Naive thymus-derived CD4-positive, alpha-beta T cell (primary cell): Measurements from ENCODE around the gene AMPD3. TPM values are rescaled to one million over a fixed set of nuclear protein-coding genes. Genes with fewer than 3 reads are reported as not detected.
"Not testable (repeated sequence)": the region's sequence is repeated elsewhere in the genome, so short reads cannot be mapped to it uniquely, and the experiment has no call there.

Source experiments
- ATAC-seq: fragments of 150-1000 bp; cut with Tn5 transposase; 2 replicates; pipeline ENCODE4 v1.10.0; 2021; ENCODE audit warnings: mild to moderate bottlenecking, moderate library complexity
- CTCF ChIA-PET: fragments of 350-600 bp; sonication (Branson Sonifier 250); formaldehyde crosslinking; loops from one replicate; lab custom pipeline; 2021; ENCODE audit warnings: antibody characterized with exemption; lab: Charles Lee
- POLR2A ChIA-PET: fragments of 350-600 bp; sonication (Branson Sonifier 250); formaldehyde crosslinking; loops from one replicate; lab custom pipeline; 2021; ENCODE audit warnings: antibody characterized with exemption, inconsistent platforms; lab: Charles Lee
- DNase-seq, 9 donors: peaks; one replicate each; pipeline versions ENCODE4 v3.0.0 to v3.0.0-alpha.2; 2020 to 2022; ENCODE audit warnings: mixed read lengths in 1 of 9
- H3K27ac ChIP-seq: one replicate; pipeline ENCODE4 v1.7.0; 2013; ENCODE audit warnings: mild to moderate bottlenecking, low read depth, low read length, moderate library complexity
- H3K27me3 ChIP-seq, 2 donors: one replicate each; pipeline ENCODE4 v1.7.0; 2013; ENCODE audit warnings: low read length in 2 of 2, mild to moderate bottlenecking in 2 of 2, moderate library complexity in 2 of 2; ENCODE audit not compliant: control insufficient read depth in 2 of 2, insufficient read depth in 2 of 2
- H3K36me3 ChIP-seq, 3 experiments: 1 replicate in 2 of 3; 2 replicates in 1 of 3; pipeline ENCODE4 v1.7.0; 2013; ENCODE audit warnings: low read length in 3 of 3, mild to moderate bottlenecking in 3 of 3, moderate library complexity in 1 of 3; ENCODE audit not compliant: insufficient read depth in 3 of 3, control insufficient read depth in 2 of 3
- H3K4me1 ChIP-seq, 2 donors: one replicate each; pipeline ENCODE4 v1.7.0; 2013; ENCODE audit warnings: low read length in 2 of 2, mild to moderate bottlenecking in 2 of 2, moderate library complexity in 1 of 2; ENCODE audit not compliant: control insufficient read depth in 2 of 2, insufficient read depth in 2 of 2
- H3K4me3 ChIP-seq: 2 replicates; pipeline ENCODE4 v1.7.0; 2013; ENCODE audit warnings: mild to moderate bottlenecking, low read length
- H3K9me3 ChIP-seq, 3 experiments: 1 replicate in 2 of 3; 2 replicates in 1 of 3; pipeline ENCODE4 v1.7.0; 2013; ENCODE audit warnings: low read length in 3 of 3; ENCODE audit not compliant: control insufficient read depth in 2 of 3
- H3K27ac Mint-ChIP-seq, 9 donors: one replicate each; pipeline ENCODE4 v1.8.0; 2020 to 2022; ENCODE audit warnings: mixed read lengths in 9 of 9, mild to moderate bottlenecking in 8 of 9, moderate library complexity in 5 of 9, inconsistent platforms in 2 of 9
- H3K27me3 Mint-ChIP-seq, 5 donors: one replicate each; pipeline ENCODE4 v1.8.0; 2021 to 2022; ENCODE audit warnings: mixed read lengths in 5 of 5, mild to moderate bottlenecking in 1 of 5
- H3K36me3 Mint-ChIP-seq, 5 donors: one replicate each; pipeline ENCODE4 v1.8.0; 2020 to 2022; ENCODE audit warnings: mixed read lengths in 5 of 5, mild to moderate bottlenecking in 3 of 5, inconsistent platforms in 1 of 5
- H3K4me1 Mint-ChIP-seq, 7 donors: one replicate each; pipeline ENCODE4 v1.8.0; 2020 to 2022; ENCODE audit warnings: mixed read lengths in 7 of 7, mild to moderate bottlenecking in 3 of 7, inconsistent platforms in 1 of 7
- H3K4me3 Mint-ChIP-seq, 10 donors: one replicate each; pipeline ENCODE4 v1.8.0; 2020 to 2022; ENCODE audit warnings: mild to moderate bottlenecking in 10 of 10, mixed read lengths in 10 of 10, moderate library complexity in 6 of 10, inconsistent platforms in 2 of 10
- H3K9me3 Mint-ChIP-seq, 11 donors: one replicate each; pipeline ENCODE4 v1.8.0; 2020 to 2022; ENCODE audit warnings: mixed read lengths in 11 of 11, mild to moderate bottlenecking in 4 of 11, inconsistent platforms in 1 of 11, moderate library complexity in 1 of 11
- intact Hi-C, 2 donors: fragments of 100-400 bp; cut with micrococcal nuclease; formaldehyde crosslinking; loops; one replicate each; pipeline ENCODE4 v1.15.1; 2023
- polyA plus RNA-seq, 2 donors: library from polyadenylated mRNA; unstranded; fragments of 300-500 nt; fragmentation: Illumina TruSeq; gene quantifications; one replicate each; pipeline ENCODE4 v1.2.3, GENCODE V29; 2021
- total RNA-seq, 6 experiments: library from RNA in 5 of 6; stranded (reverse) in 5 of 6; gene quantifications; 1 replicate in 5 of 6; 2 replicates in 1 of 6; pipeline ENCODE4 v1.2.3 and lab custom pipeline; 2021 to 2026

AMPD3 gene
- total and polyA plus RNA-seq, 7 experiments from 2014 or later, result 12.9 to 35.1 (median 29.9) TPM

DNA sequence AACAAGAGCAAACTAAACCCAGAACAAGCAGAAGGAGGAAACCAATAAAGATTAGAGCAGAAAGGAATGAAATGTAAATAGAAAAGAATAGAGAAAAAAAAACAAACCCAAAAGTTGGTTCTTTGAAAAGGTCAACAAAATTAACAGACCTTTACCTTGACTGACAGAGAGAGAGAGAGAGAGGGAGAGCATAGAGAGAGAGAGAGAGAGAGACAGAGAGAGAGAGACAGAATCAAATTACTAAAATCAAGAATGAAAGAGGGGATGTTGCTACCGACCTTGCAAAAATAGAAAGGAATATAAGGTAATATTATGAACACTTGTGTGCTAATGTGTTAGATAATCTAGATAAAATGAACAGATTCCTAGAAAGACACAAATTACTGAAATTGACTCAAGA is 22.6 kb upstream of the AMPD3 start:
- Histone ChIP-seq H3K9me3 (no peaks in the 10 kb centered on the region), H3K27ac (no peak overlapping the region), H3K4me1 (no peaks in the 10 kb centered on the region), H3K27me3 (peaks cover 0 to 4% of the 10 kb centered on the region in 2 donors), H3K4me3 (no peak overlapping the region), H3K36me3 (no peaks in the 10 kb centered on the region)
- Mint-ChIP-seq H3K27ac (no peak overlapping the region), H3K4me3 (no peak overlapping the region), H3K36me3 (no peaks in the 10 kb centered on the region), H3K4me1 (peaks cover 0 to 4% (median 0%) of the 10 kb centered on the region in 7 donors), H3K27me3 (peaks cover 0 to 55% (median 6%) of the 10 kb centered on the region in 5 donors), H3K9me3 (peaks cover 0 to 19% (median 4%) of the 10 kb centered on the region in 11 donors)
- intact Hi-C loops, result no loop called here
- DNase-seq (no peak), ATAC-seq (no peak)
- POLR2A ChIA-PET, result no interaction called here
- CTCF ChIA-PET, result no interaction called here

DNA sequence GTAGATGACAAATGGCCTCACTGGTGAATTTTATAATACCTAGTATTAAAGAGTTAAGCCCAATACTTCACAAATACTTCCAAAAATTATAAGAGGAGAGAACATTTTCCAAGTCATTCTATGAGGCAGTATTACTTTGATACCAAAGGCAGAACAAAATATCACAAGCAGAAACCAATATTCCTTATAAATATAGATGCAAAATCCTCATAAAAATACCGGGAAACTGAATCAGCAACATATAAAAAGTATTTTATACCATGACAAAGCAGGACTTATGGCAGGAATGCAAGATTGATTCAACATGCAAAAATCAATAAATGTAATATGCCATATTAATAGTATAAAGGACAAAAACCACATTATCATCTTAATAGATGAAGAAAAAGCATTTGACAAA is 22.1 kb upstream of the AMPD3 start:
- DNase-seq (no peak), ATAC-seq (no peak)
- intact Hi-C loops, result no loop called here
- Mint-ChIP-seq H3K4me3 (no peak overlapping the region), H3K27me3 (peaks cover 0 to 55% (median 6%) of the 10 kb centered on the region in 5 donors), H3K9me3 (peaks cover 0 to 19% (median 4%) of the 10 kb centered on the region in 11 donors), H3K36me3 (no peaks in the 10 kb centered on the region), H3K27ac (no peak overlapping the region), H3K4me1 (peaks cover 0 to 4% (median 0%) of the 10 kb centered on the region in 7 donors)
- no peak overlapping the region for H3K4me3 ChIP-seq
- H3K27ac ChIP-seq, result no peak overlapping the region
- H3K4me1 ChIP-seq, result no peaks in the 10 kb centered on the region
- ChIA-PET POLR2A (interaction anchor here (1.0 kb wide), 1 partner anchor 18 kb away, joined by 3 read pairs; no protein-coding TSS in a partner anchor), CTCF (no interaction called here)
- no peaks in the 10 kb centered on the region for H3K36me3 ChIP-seq
- H3K27me3 ChIP-seq, result peaks cover 0 to 4% of the 10 kb centered on the region in 2 donors
- no peaks in the 10 kb centered on the region for H3K9me3 ChIP-seq

DNA sequence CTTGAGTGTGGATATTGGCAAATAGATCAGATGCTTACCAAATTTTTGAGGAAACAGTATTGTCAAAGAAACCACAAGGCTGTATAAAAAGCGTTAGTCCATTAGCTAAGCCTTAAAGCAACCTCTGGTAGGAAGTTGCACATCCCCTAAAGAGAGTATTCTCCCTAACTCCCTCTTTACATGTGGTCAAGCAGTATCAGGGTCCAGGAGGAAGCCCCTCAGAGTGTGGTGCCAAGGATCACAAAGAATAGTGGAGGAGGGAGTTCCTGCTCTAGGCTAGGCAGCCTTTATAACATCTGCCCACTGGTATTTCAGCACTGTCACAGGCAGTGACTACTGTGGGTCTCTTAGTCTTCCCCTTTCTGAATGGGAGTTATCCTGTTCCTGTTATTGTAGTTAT is 18.8 kb upstream of the AMPD3 start:
- Mint-ChIP-seq H3K36me3 (no peaks in the 10 kb centered on the region), H3K4me3 (no peak overlapping the region), H3K4me1 (peaks cover 0 to 6% (median 4%) of the 10 kb centered on the region in 7 donors), H3K9me3 (peaks cover 0 to 16% (median 3%) of the 10 kb centered on the region in 11 donors), H3K27ac (peak overlapping the region in 1 of 9 donors; percentile 28), H3K27me3 (peaks cover 0 to 43% (median 0%) of the 10 kb centered on the region in 5 donors)
- CTCF ChIA-PET, result interaction anchor here (0.6 kb wide), 1 partner anchor 27 kb away, joined by 3 read pairs; no protein-coding TSS in a partner anchor
- ATAC-seq (peak; percentile 75), DNase-seq (no peak)
- Histone ChIP-seq H3K9me3 (no peaks in the 10 kb centered on the region), H3K36me3 (no peaks in the 10 kb centered on the region), H3K4me3 (no peak overlapping the region), H3K4me1 (no peaks in the 10 kb centered on the region), H3K27me3 (no peaks in the 10 kb centered on the region), H3K27ac (no peak overlapping the region)
- intact Hi-C loops, result no loop called here
- POLR2A ChIA-PET, result interaction anchor here (0.9 to 1.4 kb wide), 3 partner anchors 8 to 27 kb away, joined by 3 to 4 read pairs (median 3); no protein-coding TSS in a partner anchor

DNA sequence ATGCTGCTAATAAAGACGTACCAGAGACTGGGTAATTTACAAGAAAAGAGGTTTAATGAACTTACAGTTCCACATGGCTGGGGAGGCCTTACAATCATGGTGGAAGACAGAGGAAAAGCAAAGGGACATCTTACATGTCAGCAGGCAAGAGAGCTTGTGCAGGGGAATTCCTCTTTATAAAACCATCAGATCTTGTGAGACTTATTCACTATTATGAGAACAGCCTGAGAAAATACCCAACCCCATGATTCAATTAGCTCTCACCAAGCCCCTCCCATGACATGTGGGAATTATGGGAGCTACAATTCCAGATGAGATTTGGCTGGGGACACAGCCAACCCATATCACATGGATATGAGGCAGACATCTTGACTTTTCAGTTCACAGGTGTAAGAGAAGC is 18.4 kb upstream of the AMPD3 start:
- POLR2A ChIA-PET, result interaction anchor here (0.9 to 1.0 kb wide), 2 partner anchors 9 to 27 kb away, joined by 3 read pairs; no protein-coding TSS in a partner anchor
- H3K36me3 Mint-ChIP-seq, H3K9me3 ChIP-seq, CTCF ChIA-PET, H3K27me3 ChIP-seq, H3K4me1 ChIP-seq, H3K36me3 ChIP-seq, DNase-seq, intact Hi-C loops, H3K4me3 Mint-ChIP-seq, H3K27ac ChIP-seq, H3K4me1 Mint-ChIP-seq, H3K4me3 ChIP-seq: not testable (repeated sequence)
- peaks cover 0 to 12% (median 0%) of the 10 kb centered on the region in 11 donors for H3K9me3 Mint-ChIP-seq
- peak overlapping the region in 1 of 9 donors; percentile 28 for H3K27ac Mint-ChIP-seq
- peaks cover 0 to 42% (median 0%) of the 10 kb centered on the region in 5 donors for H3K27me3 Mint-ChIP-seq
- ATAC-seq, result peak; percentile 70

DNA sequence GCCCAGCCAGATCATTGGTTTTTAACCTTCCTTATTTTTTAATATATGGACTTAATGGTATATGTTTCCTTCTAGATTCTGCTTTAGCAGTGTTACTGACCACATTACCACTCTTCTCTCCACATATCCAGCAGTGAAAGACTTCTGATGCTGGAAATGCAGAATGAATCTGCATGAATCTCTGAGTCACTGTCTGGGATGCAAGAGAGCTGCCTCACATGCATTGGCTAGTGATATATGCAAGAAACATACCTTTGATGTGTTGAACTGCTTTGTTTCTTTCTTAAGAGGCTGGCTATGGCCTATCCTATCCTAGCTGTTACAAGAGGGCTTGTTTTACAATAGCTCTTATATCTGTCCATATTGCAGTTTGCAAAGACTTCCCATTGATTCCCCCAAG is 16.6 kb upstream of the AMPD3 start:
- Mint-ChIP-seq H3K27ac (no peak overlapping the region), H3K4me1 (peaks cover 8 to 23% (median 17%) of the 10 kb centered on the region in 7 donors), H3K9me3 (peaks cover 0 to 2% (median 0%) of the 10 kb centered on the region in 11 donors), H3K27me3 (peaks cover 0 to 25% (median 0%) of the 10 kb centered on the region in 5 donors), H3K36me3 (no peaks in the 10 kb centered on the region), H3K4me3 (no peak overlapping the region)
- Histone ChIP-seq H3K9me3 (no peaks in the 10 kb centered on the region), H3K4me3 (no peak overlapping the region), H3K36me3 (no peaks in the 10 kb centered on the region), H3K27me3 (no peaks in the 10 kb centered on the region), H3K4me1 (peaks cover 5 to 7% of the 10 kb centered on the region in 2 donors), H3K27ac (no peak overlapping the region)
- DNase-seq (no peak), ATAC-seq (no peak)
- ChIA-PET POLR2A (interaction anchor here (0.6 kb wide), 1 partner anchor 21 kb away, joined by 3 read pairs; no protein-coding TSS in a partner anchor), CTCF (interaction anchor here (1.3 kb wide), 1 partner anchor 32 kb away, joined by 4 read pairs; no protein-coding TSS in a partner anchor)
- intact Hi-C loops, result no loop called here

DNA sequence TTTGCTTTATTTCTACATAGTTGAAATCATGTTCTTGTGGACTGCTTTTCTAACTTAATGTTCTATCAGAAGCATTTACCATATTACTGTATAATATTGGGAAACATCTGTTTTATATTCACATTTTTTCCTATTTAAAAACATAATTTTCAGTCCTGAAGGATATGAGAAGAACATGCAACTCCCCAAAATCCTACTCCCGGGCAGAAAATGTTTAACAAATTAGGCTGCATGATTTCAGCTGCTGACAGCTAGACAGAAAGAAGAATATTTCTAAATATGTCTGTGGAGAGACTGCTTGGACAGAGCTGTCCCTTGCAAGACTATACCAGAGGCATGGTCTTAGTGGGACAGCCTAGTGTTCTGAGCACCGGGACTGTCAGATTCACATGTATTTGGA is 15.7 kb upstream of the AMPD3 start:
- no peak overlapping the region for H3K27ac Mint-ChIP-seq
- peaks cover 0 to 16% (median 0%) of the 10 kb centered on the region in 5 donors for H3K27me3 Mint-ChIP-seq
- DNase-seq, result no peak
- intact Hi-C loops, result no loop called here
- H3K4me3 ChIP-seq, result no peak overlapping the region
- peaks cover 5 to 7% of the 10 kb centered on the region in 2 donors for H3K4me1 ChIP-seq
- peaks cover 8 to 29% (median 21%) of the 10 kb centered on the region in 7 donors for H3K4me1 Mint-ChIP-seq
- ATAC-seq, result no peak
- no peak overlapping the region for H3K4me3 Mint-ChIP-seq
- no peaks in the 10 kb centered on the region for H3K27me3 ChIP-seq
- CTCF ChIA-PET, result no interaction called here
- POLR2A ChIA-PET, result interaction anchor here (0.7 to 4.3 kb wide), 2 partner anchors 10 to 16 kb away, joined by 3 to 18 read pairs; partner anchors contain the start of gene AMPD3
- H3K9me3 ChIP-seq, result no peaks in the 10 kb centered on the region
- peaks cover 0 to 2% (median 0%) of the 10 kb centered on the region in 11 donors for H3K9me3 Mint-ChIP-seq
- H3K27ac ChIP-seq, result no peak overlapping the region
- no peaks in the 10 kb centered on the region for H3K36me3 ChIP-seq
- H3K36me3 Mint-ChIP-seq, result no peaks in the 10 kb centered on the region
